GM10248 (cell line): ENCODE results near the gene KRTAP10-11.
"Not testable (repeated sequence)": the region's sequence is repeated elsewhere in the genome, so short reads cannot be mapped to it uniquely, and the experiment has no call there.

Experiments
- CTCF ChIA-PET: fragments of 300-600 bp; sonication (Branson Sonifier 250); formaldehyde crosslinking; extraction: SDS; loops from one replicate; lab custom pipeline; 2021; ENCODE audit warnings: antibody characterized with exemption; lab: Yijun Ruan, JAX
- POLR2A ChIA-PET: fragments of 350-650 bp; sonication (Branson Sonifier 250); formaldehyde crosslinking; extraction: SDS; loops from one replicate; lab custom pipeline; 2020; ENCODE audit warnings: antibody characterized with exemption; lab: Yijun Ruan, JAX
- DNase-seq: peaks from one replicate; pipeline ENCODE4 v3.0.0; 2012; ENCODE audit errors: extremely low spot score
- TF ChIP-seq, protein P1 (sequence below): IDR thresholded peaks from 2 replicates; pipeline ENCODE4 v1.5.1; 2012; ENCODE audit warnings: mild to moderate bottlenecking, low read depth; ENCODE audit errors: extremely low read depth, missing control alignments, control extremely low read depth

Gene KRTAP10-11

GRCh38 chr21:44646366-44647221, at the start of gene KRTAP10-11:
KRTAP10-11 (plus strand) TSS chr21:44646414; CDS start chr21:44646459, 45 bp downstream.
- DNase-seq, CTCF ChIA-PET: not testable (repeated sequence)
- POLR2A ChIA-PET: interaction anchor here (0.7 kb wide), 1 partner anchor 323 kb away, joined by 5 read pairs; no protein-coding TSS in a partner anchor

DNA sequence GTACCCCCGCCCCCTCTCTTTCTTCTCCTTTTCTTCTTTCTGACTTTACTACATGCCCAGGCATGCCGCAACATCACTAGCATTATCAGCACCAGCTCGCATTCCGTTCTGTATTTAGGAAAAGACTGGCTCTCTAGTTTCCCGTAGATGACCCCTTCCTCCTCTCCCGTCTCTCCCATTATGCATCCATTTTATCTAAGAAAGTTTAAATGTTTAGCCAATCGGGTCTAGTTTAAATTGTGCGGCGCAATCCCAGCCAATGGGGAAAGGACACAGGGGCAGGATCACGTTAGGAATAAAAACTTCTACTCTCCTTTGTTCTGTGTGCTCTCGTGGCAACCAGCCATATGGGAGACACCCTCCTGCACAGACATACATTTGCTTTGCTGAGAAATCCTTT, 48.2 kb upstream of the KRTAP10-11 start:
- POLR2A ChIA-PET: no interaction called here
- DNase-seq: no peak
- TF ChIP-seq, protein P1, sequence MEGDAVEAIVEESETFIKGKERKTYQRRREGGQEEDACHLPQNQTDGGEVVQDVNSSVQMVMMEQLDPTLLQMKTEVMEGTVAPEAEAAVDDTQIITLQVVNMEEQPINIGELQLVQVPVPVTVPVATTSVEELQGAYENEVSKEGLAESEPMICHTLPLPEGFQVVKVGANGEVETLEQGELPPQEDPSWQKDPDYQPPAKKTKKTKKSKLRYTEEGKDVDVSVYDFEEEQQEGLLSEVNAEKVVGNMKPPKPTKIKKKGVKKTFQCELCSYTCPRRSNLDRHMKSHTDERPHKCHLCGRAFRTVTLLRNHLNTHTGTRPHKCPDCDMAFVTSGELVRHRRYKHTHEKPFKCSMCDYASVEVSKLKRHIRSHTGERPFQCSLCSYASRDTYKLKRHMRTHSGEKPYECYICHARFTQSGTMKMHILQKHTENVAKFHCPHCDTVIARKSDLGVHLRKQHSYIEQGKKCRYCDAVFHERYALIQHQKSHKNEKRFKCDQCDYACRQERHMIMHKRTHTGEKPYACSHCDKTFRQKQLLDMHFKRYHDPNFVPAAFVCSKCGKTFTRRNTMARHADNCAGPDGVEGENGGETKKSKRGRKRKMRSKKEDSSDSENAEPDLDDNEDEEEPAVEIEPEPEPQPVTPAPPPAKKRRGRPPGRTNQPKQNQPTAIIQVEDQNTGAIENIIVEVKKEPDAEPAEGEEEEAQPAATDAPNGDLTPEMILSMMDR: no peak
- CTCF ChIA-PET: no interaction called here

- TF ChIP-seq, protein P1: no peak
- POLR2A ChIA-PET: no interaction called here
- DNase-seq: no peak
- CTCF ChIA-PET: no interaction called here
These were observed 46.8 kb upstream of the KRTAP10-11 start for GRCh38 chr21:44599264-44600029.

- DNase-seq, CTCF ChIA-PET, POLR2A ChIA-PET: not testable (repeated sequence)
These were observed 45.9 kb upstream of the KRTAP10-11 start, which contains the start of gene KRTAP10-7 for GRCh38 chr21:44600118-44600978. KRTAP10-7 (plus strand) TSS chr21:44600597; CDS start chr21:44600622, 25 bp downstream.

DNA sequence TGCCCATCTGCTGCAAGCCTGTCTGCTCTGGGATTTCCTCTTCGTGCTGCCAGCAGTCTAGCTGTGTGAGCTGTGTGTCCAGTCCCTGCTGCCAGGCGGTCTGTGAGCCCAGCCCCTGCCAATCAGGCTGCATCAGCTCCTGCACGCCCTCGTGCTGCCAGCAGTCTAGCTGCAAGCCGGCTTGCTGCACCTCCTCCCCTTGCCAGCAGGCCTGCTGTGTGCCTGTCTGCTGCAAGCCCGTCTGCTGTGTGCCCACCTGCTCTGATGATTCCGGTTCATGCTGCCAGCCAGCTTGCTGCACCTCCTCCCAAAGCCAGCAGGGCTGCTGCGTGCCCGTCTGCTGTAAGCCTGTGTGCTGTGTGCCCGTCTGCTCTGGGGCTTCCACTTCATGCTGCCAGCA, 45.1 kb upstream of the KRTAP10-11 start:
- POLR2A ChIA-PET, CTCF ChIA-PET, DNase-seq: not testable (repeated sequence)

GRCh38 chr21:44601596-44602462, 44.4 kb upstream of the KRTAP10-11 start:
- no peak for DNase-seq
- POLR2A ChIA-PET: no interaction called here
- CTCF ChIA-PET: no interaction called here
- TF ChIP-seq, protein P1: no peak

GRCh38 chr21:44602463-44602850, 43.8 kb upstream of the KRTAP10-11 start:
- DNase-seq: no peak
- TF ChIP-seq, protein P1: no peak
- CTCF ChIA-PET: no interaction called here
- POLR2A ChIA-PET: no interaction called here
